Measurements from ENCODE around the gene HCFC1. TPM values are rescaled to one million over a fixed set of nuclear protein-coding genes. Genes with fewer than 3 reads are reported as not detected.

HCFC1 gene
- 105 and 106 TPM in 2 replicates for total RNA-seq

DNA sequence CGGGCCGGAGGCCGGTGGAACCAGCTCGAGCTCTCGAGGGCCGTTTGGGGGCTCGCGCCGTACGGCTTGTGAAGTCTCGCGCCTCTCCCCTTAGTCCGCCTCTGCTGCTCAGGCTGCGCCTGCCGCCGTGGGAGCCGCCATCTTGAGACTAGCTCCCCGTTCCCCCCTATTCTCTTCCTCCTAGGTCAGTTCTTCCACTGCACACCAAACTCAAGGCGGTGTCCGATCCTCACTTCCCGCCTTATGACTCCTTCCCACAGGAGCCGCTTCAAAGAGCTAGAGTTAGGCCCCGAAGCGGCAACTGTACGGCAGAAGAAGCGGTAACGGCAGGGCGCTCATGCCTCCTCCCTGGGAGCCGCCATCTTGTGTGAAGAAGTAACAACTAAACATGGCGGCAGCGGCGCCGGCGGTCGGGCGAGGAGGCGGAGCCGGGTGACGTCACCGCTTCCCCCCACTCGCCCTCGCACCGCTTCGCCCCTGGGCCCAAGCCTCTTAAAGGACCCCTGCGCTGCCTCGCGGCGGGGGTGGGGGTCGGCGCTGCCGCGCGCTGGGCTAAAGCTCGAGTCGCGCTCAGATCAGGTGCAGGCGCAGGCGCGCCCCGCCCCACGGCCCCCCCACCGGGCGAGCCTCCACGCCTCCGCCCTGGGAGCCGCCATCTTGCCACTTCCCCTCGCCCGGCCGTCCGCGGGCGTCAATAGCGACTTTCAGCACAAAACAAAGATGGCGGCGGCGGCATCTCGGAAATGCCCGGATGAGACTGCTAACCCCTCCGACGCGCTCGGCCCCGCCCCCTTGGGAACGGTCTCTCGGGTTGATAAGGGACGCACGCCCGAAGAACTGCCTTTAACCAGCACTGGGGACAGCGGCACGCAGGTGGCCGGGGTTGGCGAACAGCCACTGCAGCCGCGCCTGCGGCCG lies at the start of gene HCFC1:
Gene HCFC1, minus strand, starts transcription at position 369 of the 918 bp plus-strand sequence. CDS start 978 bp downstream, outside the sequence.
- Mint-ChIP-seq H3K27me3 (ENCODE audit: insufficient read depth) (no peaks in the 10 kb centered on the region), H3K27ac (peak within 1 kb of the TSS; percentile 100), H3K4me1 (ENCODE audit: low read depth) (peaks cover 37% of the 10 kb centered on the region), H3K4me3 (peak within 1 kb of the TSS; percentile 100), H3K36me3 (ENCODE audit: low read depth) (peaks cover 18% of the 10 kb centered on the region), H3K9me3 (no peaks in the 10 kb centered on the region)
- intact Hi-C loops (cut with micrococcal nuclease) = loop anchor here (1.0 to 10.0 kb wide), 11 partner anchors 10 to 543 kb away; partner anchors contain the start of genes ABCD1, BCAP31, CCNQ and EMD
- DNase-seq (ENCODE audit: low spot score) = peak; percentile 87

DNA sequence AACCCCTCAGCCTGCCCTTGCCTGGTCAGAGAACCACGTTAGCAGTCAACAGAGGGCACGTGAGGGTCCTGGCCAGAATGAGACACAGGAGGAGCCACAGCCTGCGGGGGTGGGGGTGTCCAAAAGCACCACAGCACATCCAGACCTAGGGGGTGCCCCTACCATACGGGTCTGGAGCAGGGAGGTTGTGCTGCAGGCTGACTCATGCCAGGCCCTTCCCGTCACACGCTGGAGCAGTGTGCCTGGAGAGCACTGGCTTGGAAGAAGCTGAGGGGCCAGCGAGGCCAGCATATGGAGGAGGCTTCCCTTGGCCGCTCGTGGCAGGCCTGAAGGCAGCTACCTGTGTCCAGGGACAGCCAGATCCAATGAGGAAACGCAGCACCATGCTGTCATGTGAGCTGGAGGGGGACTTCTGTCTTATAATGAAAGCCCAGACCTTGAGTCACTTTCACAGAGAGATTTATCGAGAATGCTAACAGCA lies 49.6 kb upstream of the HCFC1 start:
- Mint-ChIP-seq H3K27me3 (ENCODE audit: insufficient read depth) (no peaks in the 10 kb centered on the region), H3K4me1 (ENCODE audit: low read depth) (peaks cover 4% of the 10 kb centered on the region), H3K4me3 (peak overlapping the region; percentile 94), H3K27ac (peak overlapping the region; percentile 89), H3K36me3 (ENCODE audit: low read depth) (peaks cover 2% of the 10 kb centered on the region), H3K9me3 (no peaks in the 10 kb centered on the region)
- intact Hi-C loops (cut with micrococcal nuclease) = loop anchor here (2.0 kb wide), 3 partner anchors 30 to 72 kb away; partner anchors contain the start of gene TMEM187
- no peak for DNase-seq (ENCODE audit: low spot score)

DNA sequence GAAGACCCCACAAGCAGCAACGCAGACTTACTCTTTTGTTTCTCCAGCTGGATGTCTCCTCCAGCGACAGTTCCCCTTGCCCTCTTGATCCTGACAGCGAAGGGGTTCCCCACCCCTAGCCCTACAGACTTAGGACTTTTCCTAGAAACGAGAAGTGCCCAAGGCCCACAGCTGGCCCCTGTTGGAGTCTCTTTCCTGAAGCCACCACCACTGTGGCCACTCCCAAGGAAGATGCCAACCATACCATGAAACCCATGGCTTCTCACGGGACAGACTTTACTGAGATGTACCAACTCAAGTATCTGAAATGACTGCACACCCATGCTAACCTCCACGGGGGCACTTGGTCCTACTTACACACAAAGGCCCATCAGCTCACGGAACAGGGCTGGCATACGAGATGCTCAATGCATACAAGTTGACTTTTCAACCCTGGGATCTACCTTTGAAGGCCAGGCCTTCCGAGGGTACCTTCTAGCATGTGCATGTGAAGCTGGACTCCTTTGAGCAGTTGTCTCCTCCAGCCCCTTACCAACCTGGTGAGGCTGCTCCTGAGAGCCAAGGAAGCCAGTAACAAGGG lies 49.0 kb upstream of the HCFC1 start:
- intact Hi-C loops (cut with micrococcal nuclease) = loop anchor here (2.0 kb wide), 3 partner anchors 30 to 72 kb away; partner anchors contain the start of gene TMEM187
- H3K9me3 Mint-ChIP-seq = no peaks in the 10 kb centered on the region
- peak overlapping the region; percentile 94 for H3K4me3 Mint-ChIP-seq
- H3K36me3 Mint-ChIP-seq (ENCODE audit: low read depth) = peaks cover 5% of the 10 kb centered on the region
- no peak for DNase-seq (ENCODE audit: low spot score)
- H3K27ac Mint-ChIP-seq = peak overlapping the region; percentile 89
- H3K4me1 Mint-ChIP-seq (ENCODE audit: low read depth) = peaks cover 4% of the 10 kb centered on the region
- H3K27me3 Mint-ChIP-seq (ENCODE audit: insufficient read depth) = no peaks in the 10 kb centered on the region

DNA sequence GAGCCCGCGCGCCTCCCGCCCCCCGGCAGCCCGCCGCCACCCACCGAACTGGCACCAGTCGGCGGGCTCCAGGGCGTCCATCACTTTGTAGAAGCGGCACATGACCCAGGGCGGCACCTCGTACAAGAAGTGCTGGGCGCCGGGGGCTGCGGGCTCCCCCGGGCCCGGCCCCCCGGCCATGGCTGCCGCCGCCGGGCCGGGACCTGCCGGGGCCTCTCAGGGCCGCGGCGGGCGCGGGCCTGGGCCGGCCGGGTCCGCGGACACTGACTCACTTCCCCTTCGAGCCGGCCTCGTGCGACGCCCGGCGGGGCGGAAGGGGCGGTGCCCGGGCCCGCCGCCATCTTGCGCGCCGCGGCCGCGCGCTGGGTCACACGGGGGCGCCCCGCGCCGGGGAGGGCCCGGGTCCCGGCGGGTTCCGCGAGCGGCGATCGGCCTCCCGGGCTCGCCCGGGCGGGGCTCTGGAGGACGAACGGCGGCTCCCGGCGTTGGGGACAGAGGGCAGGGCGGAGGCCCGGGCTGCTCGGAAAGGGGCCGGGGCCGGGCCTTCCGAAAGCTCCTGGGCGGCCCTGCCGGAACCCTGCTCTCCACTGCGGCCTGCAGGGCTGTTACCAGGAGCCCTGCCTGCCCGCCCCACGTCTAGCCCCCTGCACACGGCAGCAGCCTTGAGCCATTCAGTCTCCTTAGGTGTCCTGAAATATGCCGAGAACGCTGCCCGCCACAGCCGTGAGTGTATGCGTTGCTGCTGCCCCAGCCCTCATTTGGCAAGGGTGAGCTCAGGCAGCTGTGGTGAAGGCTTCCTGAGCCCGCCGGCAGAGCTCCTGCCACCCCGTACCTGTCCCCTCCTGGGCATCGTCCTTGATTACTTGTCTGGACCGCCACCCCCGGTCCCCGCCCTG lies 48.3 kb upstream of the HCFC1 start, which contains the start of gene IRAK1:
Gene IRAK1, minus strand, starts transcription at position 270 of the 896 bp plus-strand sequence. Its CDS starts 90 bp downstream, at position 180.
- H3K4me3 Mint-ChIP-seq = peak within 1 kb of the TSS; percentile 94
- intact Hi-C loops (cut with micrococcal nuclease) = loop anchor here (1.0 to 2.0 kb wide), 4 partner anchors 31 to 94 kb away; partner anchors contain the start of genes ARHGAP4 and TMEM187
- peaks cover 4% of the 10 kb centered on the region for H3K4me1 Mint-ChIP-seq (ENCODE audit: low read depth)
- peak within 1 kb of the TSS; percentile 89 for H3K27ac Mint-ChIP-seq
- DNase-seq (ENCODE audit: low spot score) = peak; percentile 57
- peaks cover 5% of the 10 kb centered on the region for H3K36me3 Mint-ChIP-seq (ENCODE audit: low read depth)
- H3K27me3 Mint-ChIP-seq (ENCODE audit: insufficient read depth) = no peaks in the 10 kb centered on the region
- no peaks in the 10 kb centered on the region for H3K9me3 Mint-ChIP-seq

- intact Hi-C loops (cut with micrococcal nuclease) = loop anchor here (1.0 kb wide), 1 partner anchor 93 kb away; the partner anchor contains the start of gene ARHGAP4
- H3K27me3 Mint-ChIP-seq (ENCODE audit: insufficient read depth) = no peaks in the 10 kb centered on the region
- H3K4me1 Mint-ChIP-seq (ENCODE audit: low read depth) = peaks cover 4% of the 10 kb centered on the region
- peak overlapping the region; percentile 91 for H3K4me3 Mint-ChIP-seq
- no peak for DNase-seq (ENCODE audit: low spot score)
- H3K36me3 Mint-ChIP-seq (ENCODE audit: low read depth) = peaks cover 5% of the 10 kb centered on the region
- peak overlapping the region; percentile 89 for H3K27ac Mint-ChIP-seq
- H3K9me3 Mint-ChIP-seq = no peaks in the 10 kb centered on the region
Measured at GRCh38 chrX:154019061-154019621, 47.5 kb upstream of the HCFC1 start.

DNA sequence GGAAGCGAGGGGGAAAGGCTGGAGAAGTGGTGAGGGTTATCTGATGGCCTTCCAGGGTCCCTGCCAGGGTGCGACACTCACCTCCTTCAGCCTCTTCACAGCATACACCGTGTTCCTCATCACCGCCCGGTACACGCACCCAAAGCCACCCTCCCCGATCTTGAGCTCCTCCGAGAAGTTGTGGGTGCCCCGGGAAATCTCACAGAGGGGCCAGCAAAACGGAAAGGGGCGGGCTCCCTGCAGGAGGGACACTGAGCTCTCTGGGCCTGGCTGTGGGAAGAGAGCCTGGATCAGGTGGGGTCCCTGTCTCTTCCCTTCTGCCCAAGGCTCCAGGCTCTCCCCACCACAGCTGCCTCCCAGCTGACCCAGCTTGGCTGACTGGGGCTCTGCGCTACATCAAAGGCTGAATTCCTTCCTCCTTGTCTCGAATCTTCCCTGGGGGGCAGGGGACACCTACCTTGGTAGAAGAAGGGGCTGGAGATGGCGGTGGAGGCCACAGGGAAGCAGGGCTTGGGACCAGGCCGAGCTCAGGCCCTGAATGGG lies 47.0 kb upstream of the HCFC1 start:
- Mint-ChIP-seq H3K27ac (peak overlapping the region; percentile 89), H3K4me1 (ENCODE audit: low read depth) (peaks cover 4% of the 10 kb centered on the region), H3K9me3 (no peaks in the 10 kb centered on the region), H3K27me3 (ENCODE audit: insufficient read depth) (no peaks in the 10 kb centered on the region), H3K36me3 (ENCODE audit: low read depth) (peaks cover 6% of the 10 kb centered on the region), H3K4me3 (peak overlapping the region; percentile 91)
- no peak for DNase-seq (ENCODE audit: low spot score)
- intact Hi-C loops (cut with micrococcal nuclease) = loop anchor here (1.0 kb wide), 1 partner anchor 92 kb away; the partner anchor contains the start of gene ARHGAP4

DNA sequence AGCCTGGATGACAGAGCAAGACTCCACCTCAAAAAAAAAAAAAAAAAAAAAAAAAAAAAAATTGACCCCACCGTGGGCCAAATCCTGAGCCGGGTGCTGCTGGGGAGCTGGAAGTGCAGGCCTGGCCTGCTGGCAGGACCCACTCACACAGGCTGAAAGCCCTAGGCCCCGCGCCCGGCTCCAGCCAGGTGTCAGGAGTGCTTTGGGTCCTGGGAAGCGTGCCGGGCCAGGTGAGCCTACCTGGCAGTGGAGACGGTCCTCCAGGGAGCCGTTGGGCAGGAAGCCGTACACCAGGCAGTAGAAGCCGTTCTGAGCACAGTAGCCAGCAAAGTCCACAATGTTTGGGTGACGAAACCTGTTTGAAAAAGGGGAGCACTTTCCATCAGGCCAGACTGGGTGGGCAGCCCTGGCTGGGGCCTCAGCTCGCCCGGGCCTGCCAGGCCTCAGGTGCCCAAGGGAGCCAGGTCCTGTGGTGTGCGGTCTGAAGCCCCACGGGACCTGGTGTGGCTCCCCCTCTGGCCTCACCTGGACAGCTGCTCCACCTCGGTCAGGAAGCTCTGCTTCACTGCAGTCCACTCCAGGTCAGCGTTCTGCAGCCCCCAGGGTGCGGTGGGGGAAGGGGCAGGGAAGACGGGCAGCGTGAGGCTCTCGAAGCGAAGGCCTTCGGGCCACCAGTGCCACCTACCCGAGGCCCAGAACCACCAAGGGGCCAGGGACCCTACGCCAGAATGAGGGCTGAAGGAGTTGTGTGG lies 46.3 kb upstream of the HCFC1 start:
- no peak overlapping the region for H3K27ac Mint-ChIP-seq
- H3K36me3 Mint-ChIP-seq (ENCODE audit: low read depth) = peaks cover 7% of the 10 kb centered on the region
- H3K9me3 Mint-ChIP-seq = no peaks in the 10 kb centered on the region
- peaks cover 4% of the 10 kb centered on the region for H3K4me1 Mint-ChIP-seq (ENCODE audit: low read depth)
- intact Hi-C loops (cut with micrococcal nuclease) = no loop called here
- peak overlapping the region; percentile 91 for H3K4me3 Mint-ChIP-seq
- no peak for DNase-seq (ENCODE audit: low spot score)
- no peaks in the 10 kb centered on the region for H3K27me3 Mint-ChIP-seq (ENCODE audit: insufficient read depth)

DNA sequence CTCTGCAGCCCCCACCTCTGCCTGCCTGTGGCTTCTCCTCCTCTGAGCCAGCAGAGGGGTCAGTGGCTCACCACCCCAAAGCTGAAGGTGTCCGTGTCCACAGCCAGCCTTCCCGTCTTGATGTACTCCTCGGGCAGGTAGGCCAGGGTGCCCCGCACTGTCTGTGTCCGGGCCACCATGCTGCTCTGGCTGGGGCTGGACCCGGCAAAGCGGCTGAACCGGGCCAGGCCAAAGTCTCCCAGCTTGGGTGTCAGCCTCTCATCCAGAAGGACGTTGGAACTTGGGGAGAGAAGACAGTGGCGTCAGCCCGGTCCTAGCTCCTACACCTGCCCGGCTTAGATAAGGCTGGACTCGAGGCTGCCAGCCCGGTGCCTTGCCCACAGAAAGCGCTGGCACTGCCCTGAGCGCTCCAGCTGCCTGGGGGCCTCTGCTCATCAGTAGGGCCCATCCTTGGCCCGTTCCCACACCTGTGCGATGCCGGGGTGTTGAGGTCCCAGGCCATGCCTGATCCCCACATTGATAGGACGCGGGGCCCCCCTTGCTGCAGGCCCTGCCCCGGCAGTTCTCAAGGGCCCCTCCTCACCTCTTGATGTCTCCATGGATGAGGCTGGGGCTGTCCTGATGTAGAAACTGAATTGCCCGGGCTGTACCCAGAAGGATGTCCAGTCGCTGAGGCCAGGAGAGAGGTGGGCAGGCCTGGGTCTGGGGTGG lies 44.9 kb upstream of the HCFC1 start:
- no peak overlapping the region for H3K4me3 Mint-ChIP-seq
- peaks cover 4% of the 10 kb centered on the region for H3K4me1 Mint-ChIP-seq (ENCODE audit: low read depth)
- H3K27me3 Mint-ChIP-seq (ENCODE audit: insufficient read depth) = no peaks in the 10 kb centered on the region
- H3K27ac Mint-ChIP-seq = no peak overlapping the region
- DNase-seq (ENCODE audit: low spot score) = no peak
- H3K9me3 Mint-ChIP-seq = no peaks in the 10 kb centered on the region
- intact Hi-C loops (cut with micrococcal nuclease) = no loop called here
- peaks cover 10% of the 10 kb centered on the region for H3K36me3 Mint-ChIP-seq (ENCODE audit: low read depth)

DNA sequence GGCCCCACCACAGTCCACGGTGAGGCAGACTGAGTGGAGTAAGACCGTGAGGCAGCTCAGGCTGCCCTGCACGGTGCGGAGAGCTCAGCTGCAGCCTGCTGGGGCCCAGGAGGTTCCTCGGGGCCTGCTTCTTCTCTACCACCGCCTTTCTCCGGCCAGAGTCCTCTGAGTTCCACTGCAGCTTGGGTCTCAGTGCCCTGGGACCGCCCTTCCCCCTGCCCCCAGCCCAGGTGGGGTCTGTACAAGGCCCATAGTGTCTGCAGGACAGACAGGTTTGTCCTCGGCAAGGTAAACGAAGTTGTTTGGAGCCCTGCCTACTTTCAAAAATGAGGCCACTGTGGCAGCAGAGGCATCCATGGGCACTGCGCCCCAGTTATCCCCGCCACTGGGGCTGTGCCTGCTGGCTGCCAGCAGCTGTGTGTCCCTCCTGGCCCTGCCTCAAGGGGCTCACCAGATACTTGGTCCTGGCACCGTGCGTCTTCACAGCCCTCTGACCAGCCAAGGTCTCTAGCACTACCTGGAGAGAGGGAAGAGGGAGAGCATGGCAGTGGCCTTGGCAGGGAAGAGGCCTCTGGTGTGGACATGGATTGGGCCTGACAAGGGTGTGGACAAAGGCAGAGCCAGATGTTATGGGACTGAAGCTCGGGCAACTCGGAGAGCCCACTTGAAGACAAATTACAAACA lies 44.1 kb upstream of the HCFC1 start:
- peak overlapping the region; percentile 75 for H3K27ac Mint-ChIP-seq
- H3K9me3 Mint-ChIP-seq = no peaks in the 10 kb centered on the region
- H3K4me3 Mint-ChIP-seq = peak overlapping the region; percentile 53
- H3K36me3 Mint-ChIP-seq (ENCODE audit: low read depth) = peaks cover 10% of the 10 kb centered on the region
- DNase-seq (ENCODE audit: low spot score) = no peak
- intact Hi-C loops (cut with micrococcal nuclease) = no loop called here
- H3K27me3 Mint-ChIP-seq (ENCODE audit: insufficient read depth) = no peaks in the 10 kb centered on the region
- H3K4me1 Mint-ChIP-seq (ENCODE audit: low read depth) = peaks cover 4% of the 10 kb centered on the region

Data from activated T-helper 1 cell treated with anti-CD3 and anti-CD28 coated beads, Interleukin-12 subunit alpha, Interleukin-12 subunit beta, Interleukin-2, Interleukin-4 antibody, amounts not matched to agents 30 ng/mL and 10 ng/mL and 1 ng/mL, durations not matched to agents 14 hours and 24 hours and 36 hours (primary cell).